GM23338 (cell line): ENCODE data around the gene GAK. TPM values are rescaled to one million over a fixed set of nuclear protein-coding genes. Genes with fewer than 3 reads are reported as not detected.
A peak's percentile ranks its signal among the peaks of the same experiment; 100 is the strongest.

Source experiments
- ATAC-seq: fragments of 200-7000 bp; cut with Tn5 transposase; 3 replicates; pipeline ENCODE4 v1.9.1; 2020
- DNase-seq: peaks from one replicate; pipeline ENCODE4 v3.0.0-alpha.2; 2015; ENCODE audit warnings: low spot score
- H2AFZ ChIP-seq: fragments of 200-600 bp; sonication (generic); 2 replicates; pipeline ENCODE4 v1.8.0; 2016; ENCODE audit warnings: antibody characterized with exemption, mild to moderate bottlenecking, moderate library complexity
- H3F3A ChIP-seq: fragments of 200-600 bp; sonication (generic); replicated peaks from 2 replicates; pipeline ENCODE4 v1.8.0; 2017; ENCODE audit warnings: antibody characterized with exemption, mixed run types, low read depth
- H3K27ac ChIP-seq: fragments of 200-600 bp; sonication (generic); 2 replicates; pipeline ENCODE4 v1.6.1; 2016; ENCODE audit warnings: low read depth
- H3K27me3 ChIP-seq: fragments of 200-600 bp; sonication (generic); 2 replicates; pipeline ENCODE4 v1.8.0; 2016; ENCODE audit warnings: mild to moderate bottlenecking, mixed run types, moderate library complexity; ENCODE audit not compliant: insufficient read depth
- H3K36me3 ChIP-seq: fragments of 200-600 bp; sonication (generic); 2 replicates; pipeline ENCODE4 v1.8.0; 2016; ENCODE audit warnings: mild to moderate bottlenecking; ENCODE audit not compliant: insufficient read depth
- H3K4me1 ChIP-seq: fragments of 200-600 bp; sonication (generic); 2 replicates; pipeline ENCODE4 v1.8.0; 2016; ENCODE audit warnings: mild to moderate bottlenecking, moderate library complexity; ENCODE audit not compliant: insufficient read depth
- H3K4me2 ChIP-seq: fragments of 200-600 bp; sonication (generic); 2 replicates; pipeline ENCODE4 v1.7.1; 2017; ENCODE audit warnings: mixed run types
- H3K4me3 ChIP-seq: fragments of 200-600 bp; sonication (generic); 2 replicates; pipeline ENCODE4 v1.6.1; 2016; ENCODE audit warnings: mixed run types
- H3K79me2 ChIP-seq: fragments of 200-600 bp; sonication (generic); replicated peaks from 2 replicates; pipeline ENCODE4 v1.8.0; 2017; ENCODE audit warnings: mild to moderate bottlenecking; ENCODE audit not compliant: insufficient read depth
- H3K9me2 ChIP-seq: fragments of 200-600 bp; sonication (generic); 2 replicates; pipeline ENCODE4 v1.8.0; 2017; ENCODE audit not compliant: insufficient read depth
- H4K20me1 ChIP-seq: fragments of 200-600 bp; sonication (generic); replicated peaks from 2 replicates; pipeline ENCODE4 v1.8.0; 2017; ENCODE audit warnings: mild to moderate bottlenecking; ENCODE audit not compliant: insufficient read depth
- H3K27ac Mint-ChIP-seq: 2 replicates; pipeline ENCODE4 v1.8.0; 2020; ENCODE audit warnings: inconsistent platforms, mild to moderate bottlenecking, moderate library complexity, mixed read lengths
- H3K27me3 Mint-ChIP-seq: 3 replicates; pipeline ENCODE4 v1.8.0; 2022; ENCODE audit warnings: low read depth, mild to moderate bottlenecking, moderate library complexity, mixed read lengths, inconsistent platforms; ENCODE audit not compliant: insufficient read depth, poor library complexity
- H3K36me3 Mint-ChIP-seq: 3 replicates; pipeline ENCODE4 v1.8.0; 2021; ENCODE audit warnings: low read depth, mild to moderate bottlenecking, inconsistent platforms, moderate library complexity, mixed read lengths
- H3K4me1 Mint-ChIP-seq: 3 replicates; pipeline ENCODE4 v1.8.0; 2020; ENCODE audit warnings: mild to moderate bottlenecking, inconsistent platforms, mixed read lengths
- H3K4me3 Mint-ChIP-seq: 3 replicates; pipeline ENCODE4 v1.8.0; 2021; ENCODE audit warnings: moderate library complexity, mild to moderate bottlenecking, inconsistent platforms, mixed read lengths
- H3K9me3 Mint-ChIP-seq: 3 replicates; pipeline ENCODE4 v1.8.0; 2020; ENCODE audit warnings: moderate library complexity, mild to moderate bottlenecking, inconsistent platforms, mixed read lengths
- CREB1 ChIP-seq: fragments of 250-450 bp; sonication (Bioruptor Pico); IDR thresholded peaks from 2 replicates; pipeline ENCODE4 v1.5.0; 2020; ENCODE audit warnings: low read depth, mild to moderate bottlenecking, moderate library complexity
- EZH2 ChIP-seq: fragments of 200-600 bp; sonication (generic); IDR thresholded peaks from one replicate; pipeline ENCODE4 v1.8.0; 2017; ENCODE audit warnings: antibody characterized with exemption, mild to moderate bottlenecking, low read depth; ENCODE audit not compliant: unreplicated experiment
- NANOG ChIP-seq: IDR thresholded peaks from 2 replicates; pipeline ENCODE4 v1.6.1; 2016; ENCODE audit warnings: antibody characterized with exemption, borderline replicate concordance
- POLR2AphosphoS5 ChIP-seq: IDR thresholded peaks from 2 replicates; pipeline ENCODE4 v1.6.1; 2016; ENCODE audit warnings: antibody characterized with exemption, low read depth
- STAT1 ChIP-seq: IDR thresholded peaks from one replicate; pipeline ENCODE4 v1.6.1; 2016; ENCODE audit warnings: antibody characterized with exemption; ENCODE audit not compliant: unreplicated experiment
- ZNF114 ChIP-seq: fragments of 250-450 bp; sonication (Bioruptor Pico); IDR thresholded peaks from 2 replicates; pipeline ENCODE4 v1.5.0; 2020; ENCODE audit warnings: mild to moderate bottlenecking, moderate library complexity
- ZNF462 ChIP-seq: fragments of 250-450 bp; sonication (Bioruptor Pico); IDR thresholded peaks from 2 replicates; pipeline ENCODE4 v1.5.0; 2020; ENCODE audit warnings: mild to moderate bottlenecking, moderate library complexity
- polyA plus RNA-seq: library from polyadenylated mRNA; unstranded; fragments of >200 nt; fragmentation: Nextera tagmentation; extraction: Ambion mirVana; gene quantifications from 2 replicates; pipeline ENCODE4 v1.2.1, GENCODE V29; 2016
- total RNA-seq: library from RNA; depleted of rRNA; stranded (reverse); fragments of >200 nt; shearing (Covaris generic); gene quantifications from 2 replicates; pipeline ENCODE4 v1.2.3, GENCODE V29; 2014
- TF ChIP-seq, protein P1 (sequence below), 2 experiments: fragments of 200-600 bp in 1 of 2; sonication (generic) in 1 of 2; conservative IDR thresholded peaks; 2 replicates each; pipeline versions ENCODE4 v1.5.1 to v1.6.1; 2016 to 2017; ENCODE audit warnings: antibody characterized with exemption in 2 of 2, low read depth in 2 of 2, mild to moderate bottlenecking in 2 of 2, moderate library complexity in 1 of 2
- TF ChIP-seq, protein P2 (sequence below): IDR thresholded peaks from one replicate; pipeline ENCODE4 v1.6.1; 2018; ENCODE audit warnings: antibody characterized with exemption; ENCODE audit not compliant: unreplicated experiment

GAK gene
- total and polyA plus RNA-seq, 2 experiments from 2014 or later = 48.5 to 124 TPM

GRCh38 chr4:825063-825970, 106.8 kb downstream of the GAK start:
- Histone ChIP-seq H3K4me2 (peak overlapping the region; percentile 79), H2AFZ (no peak overlapping the region), H4K20me1 (no peaks in the 10 kb centered on the region), H3K4me3 (peak overlapping the region; percentile 55), H3K36me3 (no peaks in the 10 kb centered on the region), H3K27ac (no peak overlapping the region), H3K4me1 (no peaks in the 10 kb centered on the region), H3K27me3 (peaks cover 61% of the 10 kb centered on the region), H3K79me2 (no peaks in the 10 kb centered on the region), H3F3A (no peaks in the 10 kb centered on the region), H3K9me2 (no peaks in the 10 kb centered on the region)
- Mint-ChIP-seq H3K4me1 (peaks cover 5% of the 10 kb centered on the region; the same call in 1 of the 3 replicates), H3K27ac (no peak overlapping the region), H3K27me3 (peaks cover 75% of the 10 kb centered on the region), H3K36me3 (no peaks in the 10 kb centered on the region; the same call in 2 of the 3 replicates), H3K4me3 (peak overlapping the region; percentile 34; the same call in 1 of the 3 replicates), H3K9me3 (no peaks in the 10 kb centered on the region; the same call in 2 of the 3 replicates)
- peak; percentile 14 for ATAC-seq
- peak; percentile 68 for DNase-seq
- TF ChIP-seq CREB1 (CRISPR knock-in tag) = no peak
- TF ChIP-seq ZNF114 (CRISPR knock-in tag) = no peak
- TF ChIP-seq NANOG = no peak
- TF ChIP-seq ZNF462 (CRISPR knock-in tag) = no peak
- TF ChIP-seq POLR2AphosphoS5 = no peak
- TF ChIP-seq, protein P1, sequence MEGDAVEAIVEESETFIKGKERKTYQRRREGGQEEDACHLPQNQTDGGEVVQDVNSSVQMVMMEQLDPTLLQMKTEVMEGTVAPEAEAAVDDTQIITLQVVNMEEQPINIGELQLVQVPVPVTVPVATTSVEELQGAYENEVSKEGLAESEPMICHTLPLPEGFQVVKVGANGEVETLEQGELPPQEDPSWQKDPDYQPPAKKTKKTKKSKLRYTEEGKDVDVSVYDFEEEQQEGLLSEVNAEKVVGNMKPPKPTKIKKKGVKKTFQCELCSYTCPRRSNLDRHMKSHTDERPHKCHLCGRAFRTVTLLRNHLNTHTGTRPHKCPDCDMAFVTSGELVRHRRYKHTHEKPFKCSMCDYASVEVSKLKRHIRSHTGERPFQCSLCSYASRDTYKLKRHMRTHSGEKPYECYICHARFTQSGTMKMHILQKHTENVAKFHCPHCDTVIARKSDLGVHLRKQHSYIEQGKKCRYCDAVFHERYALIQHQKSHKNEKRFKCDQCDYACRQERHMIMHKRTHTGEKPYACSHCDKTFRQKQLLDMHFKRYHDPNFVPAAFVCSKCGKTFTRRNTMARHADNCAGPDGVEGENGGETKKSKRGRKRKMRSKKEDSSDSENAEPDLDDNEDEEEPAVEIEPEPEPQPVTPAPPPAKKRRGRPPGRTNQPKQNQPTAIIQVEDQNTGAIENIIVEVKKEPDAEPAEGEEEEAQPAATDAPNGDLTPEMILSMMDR (conservative IDR thresholded peaks at IDR 0.05; ENCODE audit: low read depth in 2 of 2) = no peak
- TF ChIP-seq, protein P2, sequence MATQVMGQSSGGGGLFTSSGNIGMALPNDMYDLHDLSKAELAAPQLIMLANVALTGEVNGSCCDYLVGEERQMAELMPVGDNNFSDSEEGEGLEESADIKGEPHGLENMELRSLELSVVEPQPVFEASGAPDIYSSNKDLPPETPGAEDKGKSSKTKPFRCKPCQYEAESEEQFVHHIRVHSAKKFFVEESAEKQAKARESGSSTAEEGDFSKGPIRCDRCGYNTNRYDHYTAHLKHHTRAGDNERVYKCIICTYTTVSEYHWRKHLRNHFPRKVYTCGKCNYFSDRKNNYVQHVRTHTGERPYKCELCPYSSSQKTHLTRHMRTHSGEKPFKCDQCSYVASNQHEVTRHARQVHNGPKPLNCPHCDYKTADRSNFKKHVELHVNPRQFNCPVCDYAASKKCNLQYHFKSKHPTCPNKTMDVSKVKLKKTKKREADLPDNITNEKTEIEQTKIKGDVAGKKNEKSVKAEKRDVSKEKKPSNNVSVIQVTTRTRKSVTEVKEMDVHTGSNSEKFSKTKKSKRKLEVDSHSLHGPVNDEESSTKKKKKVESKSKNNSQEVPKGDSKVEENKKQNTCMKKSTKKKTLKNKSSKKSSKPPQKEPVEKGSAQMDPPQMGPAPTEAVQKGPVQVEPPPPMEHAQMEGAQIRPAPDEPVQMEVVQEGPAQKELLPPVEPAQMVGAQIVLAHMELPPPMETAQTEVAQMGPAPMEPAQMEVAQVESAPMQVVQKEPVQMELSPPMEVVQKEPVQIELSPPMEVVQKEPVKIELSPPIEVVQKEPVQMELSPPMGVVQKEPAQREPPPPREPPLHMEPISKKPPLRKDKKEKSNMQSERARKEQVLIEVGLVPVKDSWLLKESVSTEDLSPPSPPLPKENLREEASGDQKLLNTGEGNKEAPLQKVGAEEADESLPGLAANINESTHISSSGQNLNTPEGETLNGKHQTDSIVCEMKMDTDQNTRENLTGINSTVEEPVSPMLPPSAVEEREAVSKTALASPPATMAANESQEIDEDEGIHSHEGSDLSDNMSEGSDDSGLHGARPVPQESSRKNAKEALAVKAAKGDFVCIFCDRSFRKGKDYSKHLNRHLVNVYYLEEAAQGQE = peak; percentile 81
- no peak for TF ChIP-seq STAT1
- peak; percentile 73 for TF ChIP-seq EZH2
